K562 (cell line): ENCODE data around the gene DOCK6. TPM values are rescaled to one million over a fixed set of nuclear protein-coding genes. Genes with fewer than 3 reads are reported as not detected.

Experiments used
- ATAC-seq: fragments of 200-7000 bp; cut with Tn5 transposase; 3 replicates; pipeline ENCODE4 v1.9.1; 2020; ENCODE audit warnings: moderate library complexity
- BruUV-seq: library from RNA; stranded (reverse); fragments of 400-500 nt; replicated peaks from 2 replicates; lab custom pipeline; 2021; lab: Mats Ljungman, UMichigan
- CTCF ChIA-PET: fragments of 300-600 bp; formaldehyde crosslinking; extraction: SDS; loops from one replicate; lab custom pipeline; 2021; ENCODE audit warnings: low intra/inter-chr PET ratio; lab: Yijun Ruan, JAX
- POLR2A ChIA-PET: fragments of 300-600, 350-650 bp; sonication (Branson Sonifier 250); formaldehyde crosslinking; extraction: SDS; loops from one replicate; lab custom pipeline; 2021; ENCODE audit warnings: antibody characterized with exemption, inconsistent platforms; lab: Yijun Ruan, JAX
- DNase-seq, 4 experiments: peaks; one replicate each; pipeline versions ENCODE4 v3.0.0 to v3.0.0-alpha.2; 2011 to 2018; ENCODE audit warnings: low spot score in 3 of 4, mixed read lengths in 3 of 4; ENCODE audit errors: extremely low read depth in 1 of 4
- FAIRE-seq: peaks from 2 replicates; lab custom pipeline; 2011; peaks lifted over from hg19 to GRCh38; lab: Jason Lieb, UNC
- H2AFZ ChIP-seq: 2 replicates; pipeline ENCODE4 v1.6.0; 2011; ENCODE audit warnings: low read depth, low read length, control low read depth, inconsistent platforms
- H3K27ac ChIP-seq: fragments of 200-600 bp; 3 replicates; pipeline ENCODE4 v1.8.0; 2011; ENCODE audit warnings: low read depth, mild to moderate bottlenecking, control low read depth, inconsistent platforms, low read length, moderate library complexity, mixed read lengths; ENCODE audit errors: extremely low read depth
- H3K27me3 ChIP-seq, 2 experiments: fragments of 300-600 bp in 1 of 2; 2 replicates in 1 of 2; 3 replicates in 1 of 2; pipeline versions ENCODE4 v1.6.0 to v1.8.0; 2011; ENCODE audit warnings: inconsistent platforms in 2 of 2, low read length in 2 of 2, mild to moderate bottlenecking in 1 of 2, mixed read lengths in 1 of 2, moderate library complexity in 1 of 2; ENCODE audit not compliant: control insufficient read depth in 2 of 2, insufficient read depth in 2 of 2
- H3K36me3 ChIP-seq: fragments of 300-600 bp; 3 replicates; pipeline ENCODE4 v1.8.0; 2011; ENCODE audit warnings: mild to moderate bottlenecking, low read length, inconsistent platforms; ENCODE audit not compliant: control insufficient read depth, insufficient read depth
- H3K4me1 ChIP-seq, 2 experiments: fragments of 200-600 bp in 1 of 2; replicated peaks in 1 of 2; 2 replicates in 1 of 2; 3 replicates in 1 of 2; pipeline versions ENCODE4 v1.5.1 to v1.8.0; 2011; ENCODE audit warnings: inconsistent platforms in 2 of 2, low read length in 2 of 2, mild to moderate bottlenecking in 1 of 2, mixed read lengths in 1 of 2, moderate library complexity in 1 of 2; ENCODE audit not compliant: control insufficient read depth in 2 of 2, insufficient read depth in 2 of 2
- H3K4me2 ChIP-seq: 2 replicates; pipeline ENCODE4 v1.6.1; 2011; ENCODE audit warnings: low read length, control low read depth, inconsistent platforms, mixed read lengths; ENCODE audit not compliant: insufficient read depth
- H3K4me3 ChIP-seq: fragments of 200-600 bp; sonication (generic), shearing (Covaris generic); 2 replicates; pipeline ENCODE4 v1.5.1; 2016; ENCODE audit warnings: control low read depth, inconsistent platforms
- H3K79me2 ChIP-seq: fragments of 200-600 bp; 3 replicates; pipeline ENCODE4 v1.8.0; 2011; ENCODE audit warnings: low read length, inconsistent platforms; ENCODE audit not compliant: control insufficient read depth, insufficient read depth
- H3K9ac ChIP-seq, 2 experiments: 2 replicates each; pipeline versions ENCODE4 v1.6.0 to v1.6.1; 2011; ENCODE audit warnings: low read depth in 2 of 2, low read length in 2 of 2, control low read depth in 1 of 2, inconsistent platforms in 1 of 2, mild to moderate bottlenecking in 1 of 2, mixed read lengths in 1 of 2; ENCODE audit not compliant: insufficient read depth in 1 of 2
- H3K9me1 ChIP-seq: one replicate; pipeline ENCODE4 v1.6.0; 2011; ENCODE audit warnings: inconsistent platforms, mild to moderate bottlenecking, low read length, moderate library complexity; ENCODE audit not compliant: control insufficient read depth, insufficient read depth
- H3K9me3 ChIP-seq: replicated peaks from 2 replicates; pipeline ENCODE4 v1.5.1; 2011; ENCODE audit warnings: low read depth, low read length, inconsistent platforms; ENCODE audit not compliant: control insufficient read depth, insufficient read depth
- H4K20me1 ChIP-seq: replicated peaks from 2 replicates; pipeline ENCODE4 v1.6.1; 2011; ENCODE audit warnings: low read length, inconsistent platforms, mixed read lengths; ENCODE audit not compliant: control insufficient read depth, insufficient read depth
- BACH1 ChIP-seq: fragments of 200-800 bp; sonication (Bioruptor generic); IDR thresholded peaks from 2 replicates; pipeline ENCODE4 v1.6.1; 2016; ENCODE audit warnings: missing genetic modification characterization, missing compliant biosample characterization
- CCNT2 ChIP-seq: IDR thresholded peaks from 2 replicates; pipeline ENCODE4 v1.6.1; 2011; ENCODE audit warnings: borderline replicate concordance, low read depth, mild to moderate bottlenecking, moderate library complexity, mixed read lengths, low read length; ENCODE audit not compliant: insufficient read length; ENCODE audit errors: extremely low read depth
- EGR1 ChIP-seq: fragments of 450-650 bp; conservative IDR thresholded peaks from 2 replicates; pipeline ENCODE4 v1.6.1; 2017; ENCODE audit warnings: mild to moderate bottlenecking
- FOXK1 ChIP-seq: sonication (generic); formaldehyde crosslinking; IDR thresholded peaks from 2 replicates; pipeline ENCODE4 v1.8.0; 2022; ENCODE audit warnings: missing genetic modification reagents, mild to moderate bottlenecking, borderline replicate concordance
- GATAD2A ChIP-seq: fragments of 450-650 bp; IDR thresholded peaks from 2 replicates; pipeline ENCODE4 v1.6.1; 2017
- JUND ChIP-seq, 2 experiments: IDR thresholded peaks; 2 replicates in 1 of 2; 3 replicates in 1 of 2; pipeline ENCODE4 v1.6.1; 2011; ENCODE audit warnings: borderline replicate concordance in 2 of 2, low read depth in 2 of 2, low read length in 2 of 2, improper control_type of control experiment in 1 of 2, missing biosample characterization in 1 of 2, missing genetic modification characterization in 1 of 2, missing genetic modification reagents in 1 of 2
- RUNX1 ChIP-seq: sonication (generic); IDR thresholded peaks from 2 replicates; pipeline ENCODE4 v1.6.1; 2016; ENCODE audit warnings: antibody characterized with exemption, low read depth
- SETDB1 ChIP-seq: IDR thresholded peaks from one replicate; pipeline ENCODE4 v1.6.1; 2012; ENCODE audit warnings: low read length, control low read depth, inconsistent platforms
- ZNF3 ChIP-seq: fragments of 250-450 bp; sonication (Bioruptor Pico); IDR thresholded peaks from 2 replicates; pipeline ENCODE4 v1.5.0; 2021; ENCODE audit warnings: mild to moderate bottlenecking, moderate library complexity
- WGBS: fragments of 100-300 bp; shearing (Covaris generic); methylation state at CpG from one replicate; pipeline ENCODE4 v1.1.6; 2016; ENCODE audit warnings: low coverage, mixed read lengths; ENCODE audit not compliant: insufficient coverage; ENCODE audit errors: missing lambda C conversion rate; 5-methylcytosine and 5-hydroxymethylcytosine counted together
- in situ Hi-C: fragments of 300-500 bp; cut with MboI; formaldehyde crosslinking; loops from 4 replicates; pipeline ENCODE4 v1.15.0; 2018; ENCODE audit warnings: inconsistent platforms, mixed read lengths
- intact Hi-C: fragments of 100-400 bp; cut with micrococcal nuclease; formaldehyde crosslinking; loops from 2 replicates; pipeline ENCODE4 v1.14.2; 2022
- polyA plus RNA-seq, 8 experiments: library from polyadenylated mRNA; depleted of rRNA in 4 of 8; stranded (reverse) in 5 of 8; unstranded in 3 of 8; fragments of >200 nt; fragmentation: Nextera tagmentation in 2 of 8; fragmentation: Illumina TruSeq in 1 of 8; extraction: Ambion mirVana in 2 of 8; extraction: Trizol in 1 of 8; gene quantifications; 2 replicates each; pipeline versions ENCODE4 v1.2.1 to v1.2.3, GENCODE V29; 2011 to 2014; ENCODE audit warnings: inconsistent platforms in 1 of 8, missing spikeins in 1 of 8
- total RNA-seq, 7 experiments: library from RNA; depleted of rRNA in 6 of 7; stranded (reverse); fragments of >200 nt in 6 of 7; fragmentation: Illumina TruSeq in 2 of 7; extraction: Trizol in 2 of 7; gene quantifications; 2 replicates each; pipeline versions ENCODE4 v1.2.1 to v1.2.3, GENCODE V29; 2011 to 2021; ENCODE audit warnings: low replicate concordance in 1 of 7
- TF ChIP-seq, protein P1 (sequence below), 2 experiments: fragments of 450-650 bp; formaldehyde crosslinking in 1 of 2; IDR thresholded peaks; 2 replicates each; pipeline versions ENCODE4 v1.4.0 to v1.6.1; 2014 to 2020; ENCODE audit warnings: mild to moderate bottlenecking in 2 of 2, borderline replicate concordance in 1 of 2, low read depth in 1 of 2
- TF ChIP-seq, protein P2 (sequence below), 2 experiments: fragments of 150-350 bp in 1 of 2; IDR thresholded peaks; 2 replicates each; pipeline ENCODE4 v1.6.1; 2012 to 2016; ENCODE audit warnings: low read depth in 2 of 2, low read length in 2 of 2, mild to moderate bottlenecking in 1 of 2, moderate library complexity in 1 of 2

Gene DOCK6
- total and polyA plus RNA-seq, 9 of the 15 experiments (the other 6 are each of a cell fraction or from before 2014, with no cell fraction given), result 0.35 to 19.3 (median 3.8) TPM

DNA sequence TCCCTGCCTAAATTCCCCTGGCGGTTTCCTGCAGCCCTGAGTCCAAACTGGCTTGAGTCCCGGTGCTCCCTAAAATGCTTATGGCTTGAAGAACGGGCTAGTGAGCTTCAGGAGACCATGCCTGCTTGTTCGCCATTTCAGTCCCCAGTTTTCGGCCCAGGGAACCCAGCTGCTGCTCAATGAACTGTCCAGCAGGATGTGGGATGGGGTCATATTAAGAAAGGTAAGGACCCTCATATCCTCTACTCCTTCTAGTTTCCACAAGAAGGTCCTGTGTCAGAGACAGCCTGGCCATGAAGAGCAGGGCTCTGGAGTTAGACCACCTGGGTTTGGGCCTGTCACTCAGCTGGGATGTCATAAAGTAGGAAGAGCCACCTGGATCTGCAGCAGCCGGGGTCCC, 89.7 kb downstream of the DOCK6 start:
- Histone ChIP-seq H3K9me1 (no peaks in the 10 kb centered on the region), H3K27me3 (no peaks in the 10 kb centered on the region), H3K4me2 (no peak overlapping the region), H2AFZ (no peak overlapping the region), H3K9ac (peak overlapping the region in 1 of 2 experiments; percentile 36; a peak in 1 of 4 replicates), H3K79me2 (no peaks in the 10 kb centered on the region), H3K36me3 (peaks cover 63% of the 10 kb centered on the region), H3K4me1 (no peaks in the 10 kb centered on the region; a peak in 1 of 5 replicates), H3K27ac (no peak overlapping the region), H3K9me3 (no peaks in the 10 kb centered on the region), H3K4me3 (no peak overlapping the region), H4K20me1 (no peaks in the 10 kb centered on the region)
- BruUV-seq, result no TSS peak
- in situ Hi-C loops, result no loop called here
- CTCF ChIA-PET, result no interaction called here
- ATAC-seq (no peak), DNase-seq (no peak), FAIRE-seq (no peak)
- intact Hi-C loops, result no loop called here
- POLR2A ChIA-PET, result interaction anchor here (0.6 kb wide), 2 partner anchors 21 to 36 kb away, joined by 3 read pairs; no protein-coding TSS in a partner anchor
- 81% methylated on average over 5 of the region's 6 CpGs for WGBS
- no peak for TF ChIP-seq JUND (IDR thresholded peaks at IDR 0.05; ENCODE audit: borderline replicate concordance, low read depth, low read length)
- TF ChIP-seq JUND (tag; IDR thresholded peaks at IDR 0.05; ENCODE audit: borderline replicate concordance, low read depth, low read length), result no peak
- TF ChIP-seq, protein P1, sequence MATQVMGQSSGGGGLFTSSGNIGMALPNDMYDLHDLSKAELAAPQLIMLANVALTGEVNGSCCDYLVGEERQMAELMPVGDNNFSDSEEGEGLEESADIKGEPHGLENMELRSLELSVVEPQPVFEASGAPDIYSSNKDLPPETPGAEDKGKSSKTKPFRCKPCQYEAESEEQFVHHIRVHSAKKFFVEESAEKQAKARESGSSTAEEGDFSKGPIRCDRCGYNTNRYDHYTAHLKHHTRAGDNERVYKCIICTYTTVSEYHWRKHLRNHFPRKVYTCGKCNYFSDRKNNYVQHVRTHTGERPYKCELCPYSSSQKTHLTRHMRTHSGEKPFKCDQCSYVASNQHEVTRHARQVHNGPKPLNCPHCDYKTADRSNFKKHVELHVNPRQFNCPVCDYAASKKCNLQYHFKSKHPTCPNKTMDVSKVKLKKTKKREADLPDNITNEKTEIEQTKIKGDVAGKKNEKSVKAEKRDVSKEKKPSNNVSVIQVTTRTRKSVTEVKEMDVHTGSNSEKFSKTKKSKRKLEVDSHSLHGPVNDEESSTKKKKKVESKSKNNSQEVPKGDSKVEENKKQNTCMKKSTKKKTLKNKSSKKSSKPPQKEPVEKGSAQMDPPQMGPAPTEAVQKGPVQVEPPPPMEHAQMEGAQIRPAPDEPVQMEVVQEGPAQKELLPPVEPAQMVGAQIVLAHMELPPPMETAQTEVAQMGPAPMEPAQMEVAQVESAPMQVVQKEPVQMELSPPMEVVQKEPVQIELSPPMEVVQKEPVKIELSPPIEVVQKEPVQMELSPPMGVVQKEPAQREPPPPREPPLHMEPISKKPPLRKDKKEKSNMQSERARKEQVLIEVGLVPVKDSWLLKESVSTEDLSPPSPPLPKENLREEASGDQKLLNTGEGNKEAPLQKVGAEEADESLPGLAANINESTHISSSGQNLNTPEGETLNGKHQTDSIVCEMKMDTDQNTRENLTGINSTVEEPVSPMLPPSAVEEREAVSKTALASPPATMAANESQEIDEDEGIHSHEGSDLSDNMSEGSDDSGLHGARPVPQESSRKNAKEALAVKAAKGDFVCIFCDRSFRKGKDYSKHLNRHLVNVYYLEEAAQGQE (IDR thresholded peaks at IDR 0.05; ENCODE audit: borderline replicate concordance), result no peak
- TF ChIP-seq, protein P1 (CRISPR knock-in tag; IDR thresholded peaks at IDR 0.05; ENCODE audit: low read depth), result no peak
- no peak for TF ChIP-seq GATAD2A
- TF ChIP-seq EGR1, result no peak
- no peak for TF ChIP-seq BACH1
- TF ChIP-seq ZNF3 (CRISPR knock-in tag), result no peak
- no peak for TF ChIP-seq SETDB1
- TF ChIP-seq RUNX1, result no peak
- TF ChIP-seq, protein P2, sequence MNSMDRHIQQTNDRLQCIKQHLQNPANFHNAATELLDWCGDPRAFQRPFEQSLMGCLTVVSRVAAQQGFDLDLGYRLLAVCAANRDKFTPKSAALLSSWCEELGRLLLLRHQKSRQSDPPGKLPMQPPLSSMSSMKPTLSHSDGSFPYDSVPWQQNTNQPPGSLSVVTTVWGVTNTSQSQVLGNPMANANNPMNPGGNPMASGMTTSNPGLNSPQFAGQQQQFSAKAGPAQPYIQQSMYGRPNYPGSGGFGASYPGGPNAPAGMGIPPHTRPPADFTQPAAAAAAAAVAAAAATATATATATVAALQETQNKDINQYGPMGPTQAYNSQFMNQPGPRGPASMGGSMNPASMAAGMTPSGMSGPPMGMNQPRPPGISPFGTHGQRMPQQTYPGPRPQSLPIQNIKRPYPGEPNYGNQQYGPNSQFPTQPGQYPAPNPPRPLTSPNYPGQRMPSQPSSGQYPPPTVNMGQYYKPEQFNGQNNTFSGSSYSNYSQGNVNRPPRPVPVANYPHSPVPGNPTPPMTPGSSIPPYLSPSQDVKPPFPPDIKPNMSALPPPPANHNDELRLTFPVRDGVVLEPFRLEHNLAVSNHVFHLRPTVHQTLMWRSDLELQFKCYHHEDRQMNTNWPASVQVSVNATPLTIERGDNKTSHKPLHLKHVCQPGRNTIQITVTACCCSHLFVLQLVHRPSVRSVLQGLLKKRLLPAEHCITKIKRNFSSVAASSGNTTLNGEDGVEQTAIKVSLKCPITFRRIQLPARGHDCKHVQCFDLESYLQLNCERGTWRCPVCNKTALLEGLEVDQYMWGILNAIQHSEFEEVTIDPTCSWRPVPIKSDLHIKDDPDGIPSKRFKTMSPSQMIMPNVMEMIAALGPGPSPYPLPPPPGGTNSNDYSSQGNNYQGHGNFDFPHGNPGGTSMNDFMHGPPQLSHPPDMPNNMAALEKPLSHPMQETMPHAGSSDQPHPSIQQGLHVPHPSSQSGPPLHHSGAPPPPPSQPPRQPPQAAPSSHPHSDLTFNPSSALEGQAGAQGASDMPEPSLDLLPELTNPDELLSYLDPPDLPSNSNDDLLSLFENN (IDR thresholded peaks at IDR 0.05; ENCODE audit: low read depth in 2 of 2, low read length in 2 of 2), result no peak
- TF ChIP-seq FOXK1 (CRISPR knock-in tag), result no peak
- no peak for TF ChIP-seq CCNT2
